ENCODE data around the gene METRN.

METRN gene

DNA sequence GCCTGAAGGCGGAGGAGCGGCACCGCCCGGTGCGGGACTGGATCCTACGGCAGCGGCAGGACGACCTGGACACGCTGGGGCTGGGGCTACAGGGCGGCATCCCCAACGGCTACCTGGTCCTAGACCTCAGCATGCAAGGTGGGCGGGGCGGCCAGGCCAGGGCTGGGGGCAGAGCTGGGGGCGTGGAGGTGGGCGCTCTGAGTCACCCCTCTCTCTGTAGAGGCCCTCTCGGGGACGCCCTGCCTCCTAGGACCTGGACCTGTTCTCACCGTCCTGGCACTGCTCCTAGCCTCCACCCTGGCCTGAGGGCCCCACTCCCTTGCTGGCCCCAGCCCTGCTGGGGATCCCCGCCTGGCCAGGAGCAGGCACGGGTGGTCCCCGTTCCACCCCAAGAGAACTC lies 53.5 kb downstream of the METRN start:
- TF ChIP-seq FOXP2 (optimal IDR thresholded peaks at IDR 0.05; ENCODE audit: borderline replicate concordance, extremely low read depth, extremely low read length, insufficient read depth) (no peak), REST (IDR thresholded peaks at IDR 0.05; ENCODE audit: insufficient read depth in 1 of 2, low read depth in 2 of 2, low read length in 2 of 2) (no peak), POLR2AphosphoS5 (IDR thresholded peaks at IDR 0.05; ENCODE audit: low read depth, low read length) (no peak), TAF1 (IDR thresholded peaks at IDR 0.05; ENCODE audit: borderline replicate concordance, insufficient read depth, low read length) (no peak), SIN3A (IDR thresholded peaks at IDR 0.05; ENCODE audit: borderline replicate concordance, insufficient read depth, low read length) (no peak)
